Uterus (tissue), 2 donors: ENCODE results near the gene SF3B6.

Experiments used
- CTCF ChIP-seq, 4 experiments: fragments of 200-600 bp in 2 of 4; fragments of 450-650 bp in 2 of 4; sonication (generic) in 2 of 4; IDR thresholded peaks; one replicate each; pipeline ENCODE4 v1.5.1; 2016 to 2019; ENCODE audit warnings: antibody characterized with exemption in 4 of 4, mild to moderate bottlenecking in 2 of 4, moderate library complexity in 1 of 4
- POLR2A ChIP-seq, 2 donors: fragments of 450-650 bp; IDR thresholded peaks; one replicate each; pipeline ENCODE4 v1.6.1; 2016; ENCODE audit warnings: antibody characterized with exemption in 2 of 2, mild to moderate bottlenecking in 1 of 2, moderate library complexity in 1 of 2

GRCh38 chr2:24058564-24059271, 17.4 kb downstream of the SF3B6 start:
- TF ChIP-seq CTCF (IDR thresholded peaks at IDR 0.05) (no peak), POLR2A (IDR thresholded peaks at IDR 0.05) (no peak)
